ENCODE results near the gene C17orf107.

Gene C17orf107

GRCh38 chr17:4935650-4936049, 36.3 kb downstream of the C17orf107 start:
- DNase-seq (ENCODE audit: low read depth), result no peak

DNA sequence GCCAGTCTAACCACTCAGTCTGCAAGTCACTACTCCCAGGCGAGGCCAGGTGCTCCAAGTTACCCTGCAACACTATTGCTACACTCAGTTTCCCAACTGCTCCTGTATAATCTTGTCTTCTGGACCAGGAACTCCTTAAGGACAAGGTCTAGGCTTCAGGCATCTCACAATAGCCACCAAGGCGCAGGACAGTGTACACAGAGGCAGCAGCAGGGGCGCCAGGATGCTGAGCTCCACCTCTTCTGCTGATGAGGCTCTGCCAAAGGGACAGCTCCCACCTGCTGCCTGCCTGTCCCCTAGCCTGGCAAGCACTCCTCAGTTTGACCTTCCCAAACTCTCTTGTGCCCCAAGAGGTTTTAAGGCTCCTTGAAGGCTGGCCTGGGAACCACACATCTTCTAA, 37.1 kb downstream of the C17orf107 start:
- DNase-seq (ENCODE audit: low read depth), result no peak

DNA sequence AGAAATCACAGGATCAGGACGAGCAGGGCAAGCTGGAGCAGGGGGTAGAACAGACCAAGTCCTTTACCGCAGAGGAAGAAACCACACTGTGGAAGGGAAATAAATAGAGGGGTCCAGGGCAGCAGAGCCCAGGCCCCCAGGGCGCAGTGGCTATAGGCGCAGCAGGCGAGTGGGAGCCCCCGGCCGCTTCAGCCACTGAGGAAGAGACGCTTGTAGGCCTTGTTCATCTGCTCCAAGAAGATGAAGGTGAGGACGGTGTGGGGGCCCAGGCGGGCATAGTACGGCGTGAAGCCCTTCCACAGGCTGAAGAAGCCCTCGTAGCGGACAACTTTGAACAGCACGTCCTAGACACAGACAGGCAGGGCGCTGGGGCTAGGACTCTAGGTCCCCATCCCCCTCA, 38.2 kb downstream of the C17orf107 start:
- DNase-seq (ENCODE audit: low read depth), result no peak

GRCh38 chr17:4938069-4938491, 38.7 kb downstream of the C17orf107 start:
- no peak for DNase-seq (ENCODE audit: low read depth)

DNA sequence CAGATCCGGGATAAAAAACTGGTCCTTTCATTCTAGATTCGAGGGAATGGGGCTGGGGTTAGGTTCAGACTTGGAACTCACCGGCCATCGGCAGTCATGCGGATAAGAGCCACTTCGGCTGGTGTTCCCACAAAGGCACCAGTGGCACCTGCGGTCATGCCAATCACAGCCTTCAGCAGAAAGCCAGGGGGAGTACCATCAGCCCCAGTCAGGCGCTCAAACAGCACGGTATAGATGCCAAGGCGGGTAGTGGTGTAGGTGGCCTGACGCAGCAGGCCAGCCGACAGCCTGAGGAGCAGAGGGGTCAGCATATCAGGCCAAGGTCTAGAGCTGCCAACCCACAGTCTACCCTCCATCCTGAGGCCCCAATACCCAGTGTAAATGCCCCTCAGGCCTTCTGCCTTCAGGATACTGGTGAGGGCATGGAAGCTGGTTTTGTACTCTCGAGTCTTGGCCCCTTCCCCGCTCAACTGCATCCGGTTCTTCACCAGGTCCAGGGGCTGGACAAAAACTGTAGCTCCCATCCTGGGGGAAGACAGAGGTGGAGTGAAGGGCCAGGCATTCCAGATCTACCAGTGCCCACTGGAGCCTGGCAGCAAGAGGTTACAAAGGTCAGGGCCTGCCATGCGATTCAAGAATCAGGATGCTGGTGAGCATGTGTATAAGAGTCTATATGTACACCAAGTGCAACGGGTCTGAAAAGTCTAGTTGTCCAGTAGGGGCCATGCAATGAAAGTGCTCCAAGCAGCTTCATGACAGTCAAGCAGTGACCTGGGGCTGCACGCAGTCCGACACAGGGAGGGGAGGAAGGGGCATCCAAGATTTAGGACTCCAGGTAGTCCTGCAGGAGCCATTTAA, 39.6 kb downstream of the C17orf107 start:
- DNase-seq (ENCODE audit: low read depth), result no peak

GRCh38 chr17:4939546-4939795, 40.1 kb downstream of the C17orf107 start:
- DNase-seq (ENCODE audit: low read depth), result no peak

DNA sequence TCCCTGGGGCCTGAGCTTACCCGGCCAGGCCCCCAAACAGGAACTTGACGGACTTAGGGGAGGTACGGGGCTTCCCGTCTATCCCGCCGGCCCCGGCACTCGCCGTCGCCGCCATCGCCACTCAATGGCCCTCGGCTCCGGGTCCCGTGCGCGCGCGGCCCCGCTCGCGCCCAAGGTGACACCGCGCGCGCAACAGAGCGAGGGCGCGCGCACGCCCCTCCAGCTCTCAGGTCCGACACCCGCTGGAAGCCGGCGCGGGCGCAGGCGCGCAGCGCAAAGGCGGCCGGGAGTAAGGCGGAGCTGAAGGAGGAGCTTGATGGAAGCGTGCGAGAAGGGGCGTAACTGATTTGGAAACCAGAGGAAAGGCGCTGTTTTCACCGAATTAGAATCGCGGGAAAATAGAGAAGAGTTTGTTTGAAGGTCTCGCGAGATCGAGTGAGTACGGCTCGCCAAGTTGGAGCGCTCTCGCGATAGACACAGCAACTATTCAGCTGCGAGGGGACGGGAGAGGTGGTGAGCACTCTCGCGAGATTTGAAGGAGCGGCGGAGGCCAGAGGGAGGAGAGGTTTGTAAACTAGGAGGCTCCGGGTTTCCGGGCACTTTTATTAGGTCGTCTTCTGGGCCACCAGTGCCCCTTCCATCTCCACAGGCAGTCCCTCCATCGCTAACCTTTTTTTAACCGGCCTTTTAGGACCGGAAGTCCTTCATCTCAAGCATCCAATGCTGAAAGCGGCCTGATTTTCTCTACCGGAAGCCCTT, 40.6 kb downstream of the C17orf107 start, which contains the start of the genes RNF167 and SLC25A11:
TSS of gene RNF167 (plus strand) at position 473 of the 759 bp plus-strand sequence. CDS start 642 bp downstream, outside the sequence.
TSS of gene SLC25A11 (minus strand) at position 251 of the 759 bp plus-strand sequence. CDS start at position 115, 136 bp downstream.
- DNase-seq (ENCODE audit: low read depth), result peak; percentile 78

DNA sequence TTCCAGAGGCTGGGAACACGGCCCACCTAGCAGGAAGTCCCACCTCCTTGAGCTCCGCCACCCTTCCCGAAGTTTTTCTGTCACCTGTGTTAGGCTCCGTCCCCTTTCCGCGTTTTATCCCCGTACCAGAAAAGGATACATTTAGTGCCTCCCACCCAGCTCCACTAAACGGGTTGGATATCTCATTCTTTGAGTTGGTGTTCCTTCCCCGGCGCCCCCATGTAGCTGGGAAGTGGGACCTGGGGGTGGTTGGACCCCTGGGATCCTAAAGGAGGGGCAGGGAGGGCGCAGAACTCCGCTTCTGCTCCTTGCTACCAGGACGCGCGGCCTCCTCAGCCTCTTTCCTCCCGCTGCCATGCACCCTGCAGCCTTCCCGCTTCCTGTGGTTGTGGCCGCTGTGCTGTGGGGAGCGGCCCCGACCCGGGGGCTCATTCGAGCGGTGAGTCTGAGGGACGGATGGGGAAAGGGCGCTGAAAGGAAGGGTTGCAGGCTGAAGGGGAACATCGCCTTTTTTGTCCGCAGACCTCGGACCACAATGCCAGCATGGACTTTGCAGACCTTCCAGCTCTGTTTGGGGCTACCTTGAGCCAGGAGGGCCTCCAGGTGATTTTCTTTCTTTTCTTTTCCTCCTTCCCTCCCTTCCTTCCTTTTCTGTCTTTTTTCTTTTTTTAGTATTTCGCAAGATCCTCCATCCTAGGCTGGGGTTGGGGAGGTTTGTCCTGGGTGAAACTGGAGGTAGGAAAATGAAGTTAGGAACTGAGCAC, 41.4 kb downstream of the C17orf107 start:
- no peak for DNase-seq (ENCODE audit: low read depth)

DNA sequence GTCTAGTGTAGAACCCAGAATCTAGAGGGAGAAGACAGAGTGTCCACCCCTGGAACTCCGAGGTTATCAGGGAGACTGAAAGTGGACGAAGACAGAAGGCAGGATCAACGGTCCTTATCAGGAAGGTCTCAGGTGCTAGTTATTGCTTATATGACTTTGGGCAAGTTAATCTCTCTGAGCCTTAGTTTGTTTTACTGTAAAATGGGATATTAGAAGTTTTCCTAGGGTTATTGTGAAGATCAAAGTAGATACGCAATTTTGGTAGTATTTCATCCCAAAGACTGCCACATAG, 41.9 kb downstream of the C17orf107 start:
- DNase-seq (ENCODE audit: low read depth), result no peak

DNA sequence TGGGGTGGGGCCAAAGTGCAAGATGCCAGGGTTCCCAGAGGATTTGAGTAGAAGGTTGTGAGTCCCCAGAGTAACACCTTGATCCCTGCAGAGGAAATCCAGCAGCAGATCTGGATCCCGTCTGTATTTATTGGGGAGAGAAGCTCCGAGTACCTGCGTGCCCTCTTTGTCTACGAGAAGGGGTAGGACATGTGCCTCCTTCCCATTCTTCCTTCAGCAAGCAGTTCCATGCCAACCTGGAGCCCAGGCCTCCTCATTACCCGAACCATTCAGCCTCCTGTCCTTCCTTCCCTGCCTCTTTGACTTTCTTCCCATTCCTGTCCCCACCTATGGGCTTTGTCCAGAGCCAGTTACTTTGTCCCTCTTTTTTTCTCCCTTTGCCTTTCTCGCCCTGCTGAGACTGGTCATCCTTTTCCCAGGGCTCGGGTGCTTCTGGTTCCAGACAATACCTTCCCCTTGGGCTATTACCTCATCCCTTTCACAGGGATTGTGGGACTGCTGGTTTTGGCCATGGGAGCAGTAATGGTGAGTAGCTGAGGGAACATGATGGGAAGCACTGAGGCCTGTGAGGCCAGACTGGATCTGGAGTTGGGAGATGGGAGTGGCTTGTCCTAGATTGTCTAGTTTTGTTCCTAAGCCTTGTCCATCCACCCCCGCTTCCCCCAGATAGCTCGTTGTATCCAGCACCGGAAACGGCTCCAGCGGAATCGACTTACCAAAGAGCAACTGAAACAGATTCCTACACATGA, 43.6 kb downstream of the C17orf107 start:
- DNase-seq (ENCODE audit: low read depth), result no peak

DNA sequence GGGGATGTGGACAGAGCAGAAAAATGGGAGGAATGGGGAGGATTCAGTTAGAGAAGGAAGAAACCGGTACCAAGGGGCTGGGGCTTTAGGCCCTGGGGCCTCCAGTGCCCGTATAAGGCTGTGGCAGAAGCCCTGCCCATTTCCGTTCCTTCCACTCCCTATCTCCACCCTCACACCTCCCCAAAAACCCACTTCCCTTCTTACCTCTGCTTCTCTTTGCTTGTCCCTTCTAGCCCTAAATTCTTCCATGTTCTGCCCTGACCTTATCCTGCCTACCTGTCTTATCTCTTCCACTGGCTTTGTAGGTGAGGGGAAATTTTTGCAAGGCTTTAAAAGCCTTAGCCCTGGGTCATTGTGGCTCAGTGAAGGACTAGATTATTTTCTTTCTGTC, 44.8 kb downstream of the C17orf107 start:
- DNase-seq (ENCODE audit: low read depth), result no peak

- no peak for DNase-seq (ENCODE audit: low read depth)
Observed at GRCh38 chr17:4944554-4945175, 45.3 kb downstream of the C17orf107 start.

DNA sequence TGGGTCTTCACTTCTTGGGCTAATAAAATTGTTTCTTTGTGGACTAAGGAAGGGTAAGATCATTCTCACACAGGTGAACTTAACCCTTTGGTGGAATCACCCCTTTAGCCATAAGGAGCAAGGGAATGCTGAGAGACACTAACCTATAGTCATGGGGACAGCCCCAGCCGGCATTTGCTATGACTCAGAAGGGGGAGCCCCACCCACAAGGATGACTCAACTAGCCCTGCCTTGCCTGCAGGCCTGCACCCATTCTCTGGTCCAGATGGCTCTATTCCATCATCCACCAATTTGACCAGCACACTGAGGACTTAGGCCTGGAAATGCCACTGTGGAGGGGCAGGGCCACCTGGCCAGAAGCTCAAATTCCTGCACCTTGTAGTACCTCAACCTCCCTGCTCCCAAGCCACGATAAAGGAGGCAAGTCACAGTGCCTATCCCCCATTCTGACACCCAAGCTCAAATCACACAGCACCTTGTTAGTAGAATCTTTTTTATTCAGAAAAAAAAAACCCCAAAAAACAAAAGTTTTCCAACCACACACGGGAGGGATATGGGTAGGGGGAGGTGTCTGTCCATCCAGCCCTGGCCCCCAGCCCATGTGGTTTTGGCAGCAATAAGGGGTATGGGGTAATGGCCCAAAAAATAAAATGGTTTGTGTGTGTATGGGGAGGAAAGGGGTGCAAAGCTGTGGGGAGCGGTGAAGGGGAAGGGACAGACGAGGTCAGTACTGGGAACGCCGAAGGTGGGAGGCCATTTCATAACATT, 46.0 kb downstream of the C17orf107 start:
- DNase-seq (ENCODE audit: low read depth), result peak; percentile 51

DNA sequence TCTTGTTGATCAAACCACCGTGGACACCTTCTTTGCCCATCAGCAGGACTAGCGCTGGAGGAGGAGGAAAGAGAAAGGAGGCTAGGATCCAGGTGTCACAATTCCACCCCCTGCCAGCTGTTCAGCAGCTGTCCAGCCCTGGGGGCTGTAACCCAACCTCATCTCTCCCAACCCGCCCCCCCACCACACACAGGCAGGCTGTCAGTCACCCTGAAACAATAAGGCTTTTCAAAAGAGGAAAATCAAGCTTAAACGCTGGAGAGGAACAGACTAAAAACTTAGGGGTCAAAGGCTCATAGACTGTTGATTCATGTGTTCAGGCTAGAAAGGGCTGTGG, 46.6 kb downstream of the C17orf107 start:
- DNase-seq (ENCODE audit: low read depth), result no peak

GRCh38 chr17:4946312-4946976, 47.1 kb downstream of the C17orf107 start:
- DNase-seq (ENCODE audit: low read depth), result no peak

DNA sequence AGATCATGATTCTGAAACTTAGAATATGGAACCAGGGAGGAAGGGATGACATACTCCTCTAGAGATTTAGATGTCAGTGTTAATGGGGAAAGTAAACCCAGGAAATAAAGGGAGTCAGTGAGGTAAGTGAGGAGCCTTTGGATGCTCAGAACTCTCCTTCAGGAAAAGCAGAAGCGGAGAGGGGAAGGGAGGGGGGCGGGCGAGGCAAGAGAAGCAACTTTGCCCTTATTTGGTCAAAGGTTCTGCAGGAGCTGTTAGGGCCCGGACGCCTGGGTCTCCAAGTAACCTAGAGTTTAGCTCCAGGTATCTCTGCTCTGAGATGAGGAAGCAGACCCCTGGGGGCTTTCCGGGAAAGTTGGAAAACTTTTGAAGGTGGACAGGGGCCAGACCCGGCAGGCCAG, 47.7 kb downstream of the C17orf107 start:
- no peak for DNase-seq (ENCODE audit: low read depth)

DNA sequence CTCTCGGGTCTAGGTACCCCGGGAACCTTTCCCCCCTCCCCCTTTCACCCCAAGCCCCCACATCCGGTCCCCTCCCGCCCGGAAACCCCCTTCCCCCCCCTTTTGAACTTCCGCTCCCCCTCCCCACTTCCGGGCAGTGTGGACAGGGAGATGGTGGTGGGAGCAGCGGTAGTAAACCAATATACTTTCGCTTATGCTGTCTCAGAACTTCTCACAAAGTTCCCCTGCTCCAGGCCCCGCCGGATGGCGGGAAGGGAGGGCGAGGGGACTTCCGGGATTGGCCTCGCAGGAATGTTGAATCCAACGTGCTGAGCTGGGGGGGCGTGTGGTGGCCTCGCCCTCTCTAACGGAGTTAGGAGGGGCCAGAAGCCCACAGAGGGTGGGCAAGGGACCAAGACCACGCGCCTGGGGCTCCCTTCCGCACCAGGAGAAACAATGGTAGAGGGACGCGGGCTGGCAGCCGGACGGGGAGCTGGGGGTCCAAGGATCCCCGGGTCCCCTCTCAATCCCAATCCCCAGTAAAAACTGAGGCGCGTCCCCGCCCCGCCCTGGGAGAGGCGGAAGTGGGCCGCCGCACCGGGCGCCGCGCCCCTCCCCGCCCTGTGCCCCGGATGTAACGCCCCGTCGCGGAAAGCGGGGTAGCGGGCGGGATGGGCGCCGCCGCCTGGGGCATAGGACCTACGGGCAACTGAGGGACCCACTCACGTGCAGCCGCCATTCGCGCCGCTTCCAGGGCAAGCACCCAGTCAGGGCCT, 48.3 kb downstream of the C17orf107 start:
- DNase-seq (ENCODE audit: low read depth), result peak; percentile 53

GRCh38 chr17:4948166-4948930, 49.0 kb downstream of the C17orf107 start, which contains the start of gene PFN1:
Gene PFN1 (minus strand): TSS chr17:4948530. CDS start chr17:4948394, 136 bp downstream.
- DNase-seq (ENCODE audit: low read depth), result peak; percentile 65

DNA sequence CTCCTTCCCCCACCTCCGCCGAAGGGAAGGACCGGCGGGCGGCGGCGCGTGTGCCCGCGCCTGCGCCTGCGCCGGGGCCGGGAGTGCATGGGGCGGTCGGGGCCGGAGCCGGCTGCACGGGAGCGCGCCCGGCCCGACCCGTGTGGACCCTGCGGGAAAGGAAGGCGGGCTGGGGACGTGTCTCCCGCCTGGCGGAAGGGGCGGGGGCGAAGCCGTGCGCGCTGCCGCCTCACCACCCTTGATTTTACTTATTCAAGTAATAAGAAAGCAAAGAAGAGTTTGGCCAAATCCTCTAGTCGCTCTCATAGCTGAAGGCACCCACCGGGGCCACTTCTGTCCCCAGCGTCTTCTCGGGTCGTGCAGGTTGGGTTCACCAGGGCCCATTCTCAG, 49.6 kb downstream of the C17orf107 start:
- DNase-seq (ENCODE audit: low read depth), result peak; percentile 53
